SHP77 treated with DMSO at 0.1 percent for 48 hours (cell line): ENCODE data around the gene DHPS.
"Not testable (repeated sequence)": the region's sequence is repeated elsewhere in the genome, so short reads cannot be mapped to it uniquely, and the experiment has no call there.

ENCODE experiments used
- DNase-seq: peaks from one replicate; lab custom pipeline; 2025; lab: John Stamatoyannopoulos, UW

DHPS gene

GRCh38 chr19:12705654-12706331 is 24.1 kb upstream of the DHPS start:
- no peak for DNase-seq

- DNase-seq = no peak
Observed at GRCh38 chr19:12705169-12705568, 23.5 kb upstream of the DHPS start.

GRCh38 chr19:12703046-12703445 is 21.4 kb upstream of the DHPS start:
- DNase-seq = no peak

GRCh38 chr19:12701596-12702282 is 20.1 kb upstream of the DHPS start:
- no peak for DNase-seq

- no peak for DNase-seq
Observed at GRCh38 chr19:12698138-12698537, 16.5 kb upstream of the DHPS start.

- not testable (repeated sequence) for DNase-seq
Observed at GRCh38 chr19:12697425-12697824, 15.7 kb upstream of the DHPS start.

GRCh38 chr19:12696366-12697335 is 15.0 kb upstream of the DHPS start, which contains the start of gene FBXW9:
FBXW9 (minus strand) TSS chr19:12696631; CDS start chr19:12696581, 50 bp downstream.
- DNase-seq = peak; percentile 70

- DNase-seq = no peak
Observed at GRCh38 chr19:12695997-12696365, 14.3 kb upstream of the DHPS start.

- DNase-seq = no peak
Observed at GRCh38 chr19:12695514-12695913, 13.8 kb upstream of the DHPS start.

GRCh38 chr19:12695096-12695495 is 13.4 kb upstream of the DHPS start:
- DNase-seq = no peak

GRCh38 chr19:12694641-12695040 is 13.0 kb upstream of the DHPS start:
- no peak for DNase-seq

GRCh38 chr19:12692960-12693359 is 11.3 kb upstream of the DHPS start:
- DNase-seq = no peak

GRCh38 chr19:12689581-12690216 is 8.0 kb upstream of the DHPS start:
- no peak for DNase-seq

GRCh38 chr19:12689012-12689411 is 7.3 kb upstream of the DHPS start:
- DNase-seq = no peak

GRCh38 chr19:12687496-12688196 is 6.0 kb upstream of the DHPS start, which contains the start of gene GNG14:
GNG14 (plus strand) TSS chr19:12687998; CDS start chr19:12688049, 51 bp downstream.
- no peak for DNase-seq

- no peak for DNase-seq
Observed at GRCh38 chr19:12685831-12686230, 4.2 kb upstream of the DHPS start.

- no peak for DNase-seq
Observed at GRCh38 chr19:12680034-12680433, 1.6 kb downstream of the DHPS start.

- not testable (repeated sequence) for DNase-seq
Observed at GRCh38 chr19:12678039-12678438, 3.6 kb downstream of the DHPS start.

GRCh38 chr19:12676928-12677327 is 4.8 kb downstream of the DHPS start:
- DNase-seq = no peak

GRCh38 chr19:12676384-12676792 is 5.3 kb downstream of the DHPS start:
- DNase-seq = peak; percentile 40

- no peak for DNase-seq
Observed at GRCh38 chr19:12675940-12676339, 5.7 kb downstream of the DHPS start.
